HG02884 (cell line): ENCODE results near the gene FLCN.

Source experiments
- ATAC-seq: cut with Tn5 transposase; IDR thresholded peaks from one replicate; pipeline ENCODE4 v1.9.1; 2021; ENCODE audit warnings: mild to moderate bottlenecking, moderate library complexity; ENCODE audit not compliant: unreplicated experiment

Gene FLCN

GRCh38 chr17:17170346-17170985 lies 66.5 kb downstream of the FLCN start:
- ATAC-seq: no peak

DNA sequence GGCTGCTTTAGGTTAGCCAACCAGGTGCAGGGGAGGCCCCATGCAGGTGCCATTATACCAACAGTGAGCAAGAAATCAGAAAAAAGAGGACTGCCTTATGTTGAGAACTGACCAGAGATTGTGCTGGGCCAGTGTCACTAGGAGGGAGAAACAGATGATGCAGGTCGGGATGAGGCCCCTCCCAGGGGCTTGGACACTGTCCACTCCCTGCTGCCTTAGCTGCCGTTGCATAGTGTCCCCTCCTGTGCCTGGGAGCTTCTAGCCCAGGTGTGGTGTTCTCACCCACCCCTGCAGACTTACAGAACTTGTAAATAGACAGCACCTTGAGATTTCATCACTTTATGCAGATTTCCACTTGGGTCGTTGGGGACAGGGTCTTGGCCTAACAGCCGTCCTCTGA lies 67.6 kb downstream of the FLCN start:
- ATAC-seq: no peak

DNA sequence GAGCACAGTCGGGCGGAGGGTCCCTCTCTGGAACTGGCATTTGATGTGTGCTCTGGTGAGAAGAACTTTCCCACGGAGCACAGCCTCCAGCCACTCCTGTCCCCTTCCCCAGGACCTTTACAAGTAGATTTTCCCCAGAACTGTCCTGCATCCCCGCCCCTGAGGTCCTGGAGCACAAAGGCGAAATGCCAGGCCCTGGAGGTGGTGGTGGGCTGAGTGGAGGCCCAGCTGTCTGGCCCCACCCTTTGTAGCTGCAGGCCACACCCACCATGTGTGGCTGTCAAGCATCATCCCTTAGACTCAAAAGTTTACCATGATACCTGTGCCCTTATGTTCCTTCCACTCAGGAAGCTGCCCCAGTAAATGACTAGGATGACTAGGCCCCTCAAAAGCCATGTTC lies 68.6 kb downstream of the FLCN start:
- ATAC-seq: no peak

GRCh38 chr17:17167986-17168385 lies 69.0 kb downstream of the FLCN start:
- ATAC-seq: no peak

DNA sequence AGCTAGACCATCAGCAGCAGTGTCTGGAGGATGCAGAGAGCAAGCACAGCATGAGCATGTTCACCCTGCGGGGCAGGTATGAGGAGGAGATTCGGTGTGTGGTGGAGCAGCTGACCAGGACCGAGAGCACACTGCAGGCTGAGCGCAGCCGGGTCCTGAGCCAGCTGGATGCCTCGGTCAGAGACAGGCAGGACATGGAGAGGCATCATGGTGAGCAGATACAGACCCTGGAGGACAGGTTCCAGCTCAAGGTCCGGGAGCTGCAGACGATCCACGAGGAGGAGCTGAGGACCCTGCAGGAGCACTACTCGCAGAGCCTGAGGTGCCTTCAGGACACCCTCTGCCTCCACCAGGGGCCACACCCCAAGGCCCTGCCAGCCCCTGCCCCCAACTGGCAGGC lies 69.6 kb downstream of the FLCN start:
- no peak for ATAC-seq

GRCh38 chr17:17166446-17166845 lies 70.5 kb downstream of the FLCN start:
- no peak for ATAC-seq

GRCh38 chr17:17165666-17166308 lies 71.2 kb downstream of the FLCN start:
- ATAC-seq: no peak

DNA sequence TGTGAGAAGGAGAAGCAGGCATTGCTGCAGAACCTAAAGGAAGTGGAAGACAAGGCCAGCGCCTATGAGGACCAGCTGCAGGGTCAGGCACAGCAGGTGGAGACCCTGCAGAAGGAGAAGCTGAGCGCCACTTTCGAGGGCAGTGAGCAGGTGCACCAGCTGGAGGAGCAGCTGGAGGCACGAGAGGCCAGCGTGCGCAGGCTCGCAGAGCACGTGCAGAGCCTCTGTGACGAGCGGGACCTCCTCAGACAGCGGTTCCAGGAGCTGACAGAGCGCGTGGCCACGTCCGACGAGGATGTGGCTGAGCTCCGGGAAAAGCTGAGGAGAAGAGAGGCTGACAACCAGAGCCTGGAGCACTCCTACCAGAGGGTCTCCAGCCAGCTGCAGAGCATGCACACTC lies 72.3 kb downstream of the FLCN start:
- no peak for ATAC-seq

GRCh38 chr17:17164156-17164555 lies 72.8 kb downstream of the FLCN start:
- ATAC-seq: no peak
